Measurements from ENCODE around the gene SPO11.

GRCh38 chr20:57372581-57373350, 43.2 kb downstream of the SPO11 start:
- TF ChIP-seq POLR2AphosphoS5 (IDR thresholded peaks at IDR 0.05; ENCODE audit: borderline replicate concordance, low read depth, low read length) (no peak), EZH2 (IDR thresholded peaks at IDR 0.05) (no peak)
